SK-N-SH (cell line): ENCODE results near the gene FGF9. TPM values are rescaled to one million over a fixed set of nuclear protein-coding genes. Genes with fewer than 3 reads are reported as not detected.

Source experiments
- CTCF ChIA-PET: fragments of 300-600, 350-600 bp; formaldehyde crosslinking; extraction: SDS; loops from one replicate; lab custom pipeline; 2021; lab: Yijun Ruan, JAX
- POLR2A ChIA-PET: fragments of 350-600 bp; sonication (Branson Sonifier 250); formaldehyde crosslinking; extraction: SDS; loops from one replicate; lab custom pipeline; 2020; ENCODE audit warnings: antibody characterized with exemption, inconsistent platforms; lab: Yijun Ruan, JAX
- DNase-seq: peaks from one replicate; pipeline ENCODE4 v3.0.0; 2012
- H2AFZ ChIP-seq: fragments of 200-600 bp; sonication (generic); 2 replicates; pipeline ENCODE4 v1.8.1; 2016; ENCODE audit warnings: antibody characterized with exemption, mild to moderate bottlenecking, low read depth
- H3F3A ChIP-seq: fragments of 200-600 bp; sonication (generic); replicated peaks from 2 replicates; pipeline ENCODE3; 2016; ENCODE audit warnings: antibody characterized with exemption, mild to moderate bottlenecking; ENCODE audit not compliant: insufficient read depth
- H3K27ac ChIP-seq, 2 experiments: fragments of 200-500 bp in 1 of 2; fragments of 200-600 bp in 1 of 2; sonication (Bioruptor generic) in 1 of 2; sonication (generic), shearing (Covaris generic) in 1 of 2; 2 replicates each; pipeline versions ENCODE4 v1.5.1 to v1.6.1; 2014 to 2016; ENCODE audit warnings: low read depth in 2 of 2, inconsistent platforms in 1 of 2, low read length in 1 of 2, mild to moderate bottlenecking in 1 of 2, mixed read lengths in 1 of 2
- H3K27me3 ChIP-seq: fragments of 200-600 bp; sonication (generic), shearing (Covaris generic); 2 replicates; pipeline ENCODE4 v1.6.1; 2016; ENCODE audit warnings: mixed run types; ENCODE audit not compliant: insufficient read depth
- H3K36me3 ChIP-seq, 2 experiments: fragments of 200-500 bp in 1 of 2; fragments of 200-600 bp in 1 of 2; sonication (Bioruptor generic) in 1 of 2; sonication (generic) in 1 of 2; replicated peaks in 1 of 2; 2 replicates each; pipeline versions ENCODE3 to v1.5.1; 2014 to 2016; ENCODE audit warnings: low read length in 1 of 2, mild to moderate bottlenecking in 1 of 2; ENCODE audit not compliant: insufficient read depth in 2 of 2, control insufficient read depth in 1 of 2
- H3K4me1 ChIP-seq, 2 experiments: fragments of 200-500 bp in 1 of 2; fragments of 200-600 bp in 1 of 2; sonication (Bioruptor generic) in 1 of 2; sonication (generic), shearing (Covaris generic) in 1 of 2; 2 replicates each; pipeline versions ENCODE4 v1.5.1 to v1.6.1; 2014 to 2016; ENCODE audit warnings: low read depth in 1 of 2, low read length in 1 of 2, mixed run types in 1 of 2; ENCODE audit not compliant: insufficient read depth in 2 of 2, control insufficient read depth in 1 of 2
- H3K4me2 ChIP-seq: fragments of 200-600 bp; sonication (generic), shearing (Covaris generic); 2 replicates; pipeline ENCODE4 v1.6.1; 2017; ENCODE audit warnings: mixed run types
- H3K4me3 ChIP-seq, 2 experiments: fragments of 200-500 bp in 1 of 2; fragments of 200-600 bp in 1 of 2; sonication (Bioruptor generic) in 1 of 2; sonication (generic), shearing (Covaris generic) in 1 of 2; 2 replicates each; pipeline versions ENCODE4 v1.5.1 to v1.8.1; 2014 to 2016; ENCODE audit warnings: low read depth in 2 of 2, inconsistent platforms in 1 of 2, low read length in 1 of 2, mild to moderate bottlenecking in 1 of 2, mixed read lengths in 1 of 2, moderate library complexity in 1 of 2
- H3K79me2 ChIP-seq: fragments of 200-600 bp; sonication (generic); 2 replicates; pipeline ENCODE4 v1.8.1; 2017; ENCODE audit warnings: mild to moderate bottlenecking; ENCODE audit not compliant: insufficient read depth
- H3K9ac ChIP-seq: fragments of 200-600 bp; sonication (generic); 2 replicates; pipeline ENCODE4 v1.6.1; 2017; ENCODE audit warnings: mixed run types
- H3K9me2 ChIP-seq: fragments of 200-600 bp; sonication (generic); 2 replicates; pipeline ENCODE4 v1.6.1; 2017; ENCODE audit warnings: mixed run types
- H3K9me3 ChIP-seq: fragments of 200-600 bp; sonication (generic); 2 replicates; pipeline ENCODE4 v1.6.1; 2017; ENCODE audit warnings: mixed run types, mild to moderate bottlenecking, moderate library complexity
- H4K20me1 ChIP-seq: fragments of 200-600 bp; sonication (generic); 2 replicates; pipeline ENCODE4 v1.6.1; 2017; ENCODE audit warnings: mild to moderate bottlenecking, mixed run types; ENCODE audit not compliant: insufficient read depth
- CTCF ChIP-seq: fragments of 200-600 bp; sonication (generic); IDR thresholded peaks from 2 replicates; pipeline ENCODE4 v1.6.1; 2017; ENCODE audit warnings: antibody characterized with exemption, mild to moderate bottlenecking, moderate library complexity
- ELF1 ChIP-seq: IDR thresholded peaks from 2 replicates; pipeline ENCODE4 v1.4.0; 2012
- EP300 ChIP-seq, 2 experiments: IDR thresholded peaks; 2 replicates each; pipeline versions ENCODE4 v1.4.0 to v1.6.1; 2012; ENCODE audit warnings: borderline replicate concordance in 1 of 2, low read depth in 1 of 2, low read length in 1 of 2
- EZH2phosphoT487 ChIP-seq: fragments of 200-600 bp; sonication (generic); IDR thresholded peaks from 2 replicates; pipeline ENCODE4 v1.6.1; 2017; ENCODE audit warnings: low read depth, mixed run types, mild to moderate bottlenecking, antibody characterized with exemption, moderate library complexity, borderline replicate concordance
- GABPA ChIP-seq: IDR thresholded peaks from 2 replicates; pipeline ENCODE4 v1.4.0; 2012; ENCODE audit warnings: low read depth, mild to moderate bottlenecking
- IRF3 ChIP-seq: fragments of 150-350 bp; IDR thresholded peaks from 2 replicates; pipeline ENCODE4 v1.6.1; 2016; ENCODE audit warnings: mild to moderate bottlenecking, low read depth, low read length
- MXI1 ChIP-seq: IDR thresholded peaks from 2 replicates; pipeline ENCODE4 v1.6.1; 2012; ENCODE audit warnings: mild to moderate bottlenecking, low read depth, low read length, improper control_type of control experiment
- NRF1 ChIP-seq: IDR thresholded peaks from 2 replicates; pipeline ENCODE4 v1.6.1; 2012; ENCODE audit warnings: low read depth, mild to moderate bottlenecking, low read length
- RFX5 ChIP-seq: IDR thresholded peaks from 2 replicates; pipeline ENCODE4 v1.6.1; 2012; ENCODE audit warnings: mild to moderate bottlenecking, improper control_type of control experiment, low read length
- TCF12 ChIP-seq: IDR thresholded peaks from 2 replicates; pipeline ENCODE4 v1.4.0; 2012
- USF1 ChIP-seq: IDR thresholded peaks from 2 replicates; pipeline ENCODE4 v1.4.0; 2012; ENCODE audit warnings: low read depth, borderline replicate concordance
- WGBS: methylation state at CpG from one replicate; pipeline ENCODE4 v1.1.6; 2017; ENCODE audit warnings: low lambda C conversion rate; 5-methylcytosine and 5-hydroxymethylcytosine counted together
- polyA plus RNA-seq, 3 experiments: library from polyadenylated mRNA; depleted of rRNA; stranded (reverse); fragments of >200 nt; gene quantifications; 2 replicates each; pipeline ENCODE4 v1.2.3, GENCODE V29; 2012

Gene FGF9
- polyA plus RNA-seq, 1 of the 3 experiments (the other 2 are of a cell fraction) = not detected

- no peaks in the 10 kb centered on the region for H3K9me3 ChIP-seq
- H3K4me2 ChIP-seq = no peak overlapping the region
- no peak overlapping the region for H3K4me3 ChIP-seq
- H2AFZ ChIP-seq = no peak overlapping the region
- H3K9me2 ChIP-seq = no peaks in the 10 kb centered on the region
- no peak overlapping the region for H3K9ac ChIP-seq
- no peak overlapping the region for H3K27ac ChIP-seq
- H3F3A ChIP-seq = no peaks in the 10 kb centered on the region
- DNase-seq = no peak
- no peaks in the 10 kb centered on the region for H4K20me1 ChIP-seq
- no peaks in the 10 kb centered on the region for H3K79me2 ChIP-seq
- no peak for TF ChIP-seq IRF3
- TF ChIP-seq EP300 (IDR thresholded peaks at IDR 0.05; ENCODE audit: borderline replicate concordance in 1 of 2, low read depth in 1 of 2, low read length in 1 of 2) = no peak
- no peak for TF ChIP-seq TCF12
- no peaks in the 10 kb centered on the region for H3K36me3 ChIP-seq
- ChIA-PET CTCF (interaction anchor here (1.3 kb wide), 1 partner anchor 12 kb away, joined by 4 read pairs; no protein-coding TSS in a partner anchor), POLR2A (no interaction called here)
- 0% methylated on average over 2 of the region's 2 CpGs for WGBS
- no peaks in the 10 kb centered on the region; the same call in 1 of the 2 replicates for H3K27me3 ChIP-seq
- no peaks in the 10 kb centered on the region for H3K4me1 ChIP-seq
These were observed 39.3 kb downstream of the FGF9 start for GRCh38 chr13:21710163-21710562.

- CTCF ChIA-PET = no interaction called here
These were observed 46.9 kb downstream of the FGF9 start for GRCh38 chr13:21717817-21718216.

More at GRCh38 chr13:21717817-21718216, 46.9 kb downstream of the FGF9 start:
- Histone ChIP-seq H3K79me2 (no peaks in the 10 kb centered on the region), H4K20me1 (no peaks in the 10 kb centered on the region), H3K9me2 (no peaks in the 10 kb centered on the region), H2AFZ (no peak overlapping the region), H3K4me2 (no peak overlapping the region), H3K27me3 (peaks cover 17% of the 10 kb centered on the region; the same call in 1 of the 2 replicates), H3K9ac (no peak overlapping the region), H3F3A (no peaks in the 10 kb centered on the region), H3K4me3 (no peak overlapping the region), H3K4me1 (no peaks in the 10 kb centered on the region), H3K27ac (no peak overlapping the region), H3K9me3 (no peaks in the 10 kb centered on the region), H3K36me3 (no peaks in the 10 kb centered on the region)
- WGBS = 0% methylated on average over 4 of the region's 4 CpGs
- DNase-seq = no peak
- POLR2A ChIA-PET = no interaction called here
- TF ChIP-seq MXI1 (no peak), ELF1 (no peak), NRF1 (no peak), EP300 (IDR thresholded peaks at IDR 0.05; ENCODE audit: borderline replicate concordance in 1 of 2, low read depth in 1 of 2, low read length in 1 of 2) (no peak), RFX5 (no peak), CTCF (no peak), USF1 (no peak), TCF12 (no peak), EZH2phosphoT487 (no peak), GABPA (no peak)
